NCI-H2171 (cell line): ENCODE data around the gene SDHA.
"Not testable (repeated sequence)": the region's sequence is repeated elsewhere in the genome, so short reads cannot be mapped to it uniquely, and the experiment has no call there.

Experiments used
- DNase-seq: peaks from one replicate; lab custom pipeline; 2025; lab: John Stamatoyannopoulos, UW

The SDHA gene

GRCh38 chr5:300691-301435, 82.7 kb downstream of the SDHA start:
- DNase-seq = not testable (repeated sequence)

GRCh38 chr5:302416-302815, 84.3 kb downstream of the SDHA start:
- not testable (repeated sequence) for DNase-seq

- no peak for DNase-seq
Observed at GRCh38 chr5:302966-303365, 84.8 kb downstream of the SDHA start.

- DNase-seq = not testable (repeated sequence)
Observed at GRCh38 chr5:303741-304140, 85.6 kb downstream of the SDHA start.

GRCh38 chr5:305050-305449, 86.9 kb downstream of the SDHA start:
- no peak for DNase-seq

GRCh38 chr5:305459-305858, 87.3 kb downstream of the SDHA start:
- DNase-seq = no peak

- DNase-seq = no peak
Observed at GRCh38 chr5:306011-306805, 88.1 kb downstream of the SDHA start.
